Spleen (tissue), 11 donors: ENCODE results near the gene CFAP43. TPM values are rescaled to one million over a fixed set of nuclear protein-coding genes. Genes with fewer than 3 reads are reported as not detected.

Experiments used
- DNase-seq: peaks from one replicate; pipeline ENCODE4 v3.0.0-alpha.2; 2020
- H3K27ac ChIP-seq, 8 donors: fragments of 200-600 bp; sonication (generic) in 7 of 8; 1 replicate in 4 of 8; 2 replicates in 4 of 8; pipeline versions ENCODE4 v1.5.0 to v1.8.0; 2016 to 2021; ENCODE audit warnings: inconsistent platforms in 4 of 8, mild to moderate bottlenecking in 4 of 8, moderate library complexity in 1 of 8
- H3K27me3 ChIP-seq, 7 donors: fragments of 200-600 bp; sonication (generic) in 6 of 7; replicated peaks in 1 of 7; 1 replicate in 4 of 7; 2 replicates in 3 of 7; pipeline versions ENCODE4 v1.5.0 to v1.8.0; 2016 to 2021; ENCODE audit warnings: inconsistent platforms in 3 of 7, mild to moderate bottlenecking in 1 of 7
- H3K36me3 ChIP-seq, 6 donors: fragments of 200-600 bp; sonication (generic) in 5 of 6; 1 replicate in 4 of 6; 2 replicates in 2 of 6; pipeline versions ENCODE4 v1.5.0 to v1.8.0; 2016 to 2021; ENCODE audit warnings: inconsistent platforms in 2 of 6
- H3K4me1 ChIP-seq, 6 donors: fragments of 200-600 bp; sonication (generic) in 5 of 6; 1 replicate in 3 of 6; 2 replicates in 3 of 6; pipeline versions ENCODE4 v1.5.0 to v1.8.0; 2016 to 2021; ENCODE audit warnings: inconsistent platforms in 3 of 6
- H3K4me3 ChIP-seq, 8 donors: fragments of 200-600 bp; sonication (generic) in 7 of 8; 1 replicate in 4 of 8; 2 replicates in 4 of 8; pipeline versions ENCODE4 v1.5.0 to v1.8.0; 2016 to 2021; ENCODE audit warnings: inconsistent platforms in 4 of 8, mild to moderate bottlenecking in 4 of 8, moderate library complexity in 2 of 8
- H3K9me3 ChIP-seq, 8 donors: fragments of 200-600 bp; sonication (generic) in 7 of 8; 1 replicate in 4 of 8; 2 replicates in 4 of 8; pipeline versions ENCODE4 v1.5.0 to v1.8.0; 2016 to 2021; ENCODE audit warnings: inconsistent platforms in 4 of 8
- POLR2A ChIP-seq, 3 donors: fragments of 450-650 bp; IDR thresholded peaks; one replicate each; pipeline ENCODE4 v1.5.1; 2017; ENCODE audit warnings: antibody characterized with exemption in 3 of 3, mild to moderate bottlenecking in 1 of 3
- POLR2AphosphoS5 ChIP-seq, 3 donors: sonication (generic); formaldehyde crosslinking; IDR thresholded peaks; one replicate each; pipeline ENCODE4 v1.5.1; 2017; ENCODE audit warnings: antibody characterized with exemption in 3 of 3
- WGBS, 5 donors: extraction: QIAGEN DNeasy Blood & Tissue Kit in 3 of 5; methylation state at CpG; one replicate each; pipeline versions ENCODE4 v1.1.5 to v1.1.7; 2013 to 2018; 5-methylcytosine and 5-hydroxymethylcytosine counted together
- intact Hi-C: fragments of 100-400 bp; cut with DNase I; formaldehyde crosslinking; loops from one replicate; pipeline ENCODE4 v1.15.0; 2023; ENCODE audit warnings: low total_unique reads
- polyA plus RNA-seq, 3 donors: library from polyadenylated mRNA; stranded (reverse); fragments of 200-250 nt; gene quantifications; one replicate each; pipeline ENCODE4 v1.2.1, GENCODE V29; 2013
- total RNA-seq, 7 donors: library from RNA; depleted of rRNA in 3 of 7; stranded (reverse); fragments of >200 nt in 3 of 7; fragmentation: NEBNext Ultra II Directional in 4 of 7; extraction: Animal tissue kit (Norgen Biotek cat#: 25700) in 4 of 7; gene quantifications; one replicate each; pipeline versions ENCODE4 v1.1.0 to v1.2.1, GENCODE V29; 2016 to 2021
- TF ChIP-seq, protein P1 (sequence below), 11 experiments: fragments of 200-600 bp in 7 of 11; fragments of 450-650 bp in 4 of 11; sonication (generic) in 4 of 11; IDR thresholded peaks in 8 of 11; conservative IDR thresholded peaks in 3 of 11; 1 replicate in 7 of 11; 2 replicates in 4 of 11; pipeline versions ENCODE4 v1.4.0 to v1.8.0; 2016 to 2021; ENCODE audit warnings: antibody characterized with exemption in 11 of 11, inconsistent platforms in 4 of 11, mild to moderate bottlenecking in 1 of 11
- donor health status: healthy with polysubstance abuse.
- donor health status: DM: no; HTN: no; CAD: no; lungs with moderate emphysema.
- donor health status: DM: no; HTN: no; CAD: no.
- donor health status: Bipolar disorder and iron deficiency.
- donor health status: healthy.
- donor health status: DM: no; HTN: no; CAD: no.
- donor health status: DM: yes; HTN: yes; CAD: no.

Gene CFAP43
- total and polyA plus RNA-seq, 10 donors: 0.13 to 1.1 (median 0.25) TPM; not detected in 1

DNA sequence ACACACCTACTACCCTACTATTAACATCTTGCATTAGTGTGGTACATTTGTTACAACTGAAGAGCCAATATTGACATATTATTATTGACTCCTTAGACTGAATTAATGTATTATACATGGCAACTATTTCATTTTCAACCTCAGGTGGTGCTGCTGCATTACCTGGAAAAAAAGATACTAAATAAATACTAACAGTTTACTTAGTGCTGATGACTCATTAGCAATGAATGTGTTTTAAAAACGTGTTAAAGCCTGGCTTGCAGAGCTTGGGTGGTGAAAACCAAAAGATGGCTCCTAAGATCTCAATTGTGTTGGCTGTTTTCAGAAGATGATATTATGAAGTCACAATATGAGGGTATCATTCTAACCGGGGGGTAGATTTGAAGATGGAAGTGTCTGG is 34.8 kb downstream of the CFAP43 start:
- H3K36me3 ChIP-seq: no peaks in the 10 kb centered on the region
- H3K4me1 ChIP-seq: no peaks in the 10 kb centered on the region
- WGBS, 5 donors: 69 to 80% (median 76%) methylated on average over 2 of the region's 2 CpGs
- no peak for TF ChIP-seq POLR2A (IDR thresholded peaks at IDR 0.05)
- TF ChIP-seq, protein P1, sequence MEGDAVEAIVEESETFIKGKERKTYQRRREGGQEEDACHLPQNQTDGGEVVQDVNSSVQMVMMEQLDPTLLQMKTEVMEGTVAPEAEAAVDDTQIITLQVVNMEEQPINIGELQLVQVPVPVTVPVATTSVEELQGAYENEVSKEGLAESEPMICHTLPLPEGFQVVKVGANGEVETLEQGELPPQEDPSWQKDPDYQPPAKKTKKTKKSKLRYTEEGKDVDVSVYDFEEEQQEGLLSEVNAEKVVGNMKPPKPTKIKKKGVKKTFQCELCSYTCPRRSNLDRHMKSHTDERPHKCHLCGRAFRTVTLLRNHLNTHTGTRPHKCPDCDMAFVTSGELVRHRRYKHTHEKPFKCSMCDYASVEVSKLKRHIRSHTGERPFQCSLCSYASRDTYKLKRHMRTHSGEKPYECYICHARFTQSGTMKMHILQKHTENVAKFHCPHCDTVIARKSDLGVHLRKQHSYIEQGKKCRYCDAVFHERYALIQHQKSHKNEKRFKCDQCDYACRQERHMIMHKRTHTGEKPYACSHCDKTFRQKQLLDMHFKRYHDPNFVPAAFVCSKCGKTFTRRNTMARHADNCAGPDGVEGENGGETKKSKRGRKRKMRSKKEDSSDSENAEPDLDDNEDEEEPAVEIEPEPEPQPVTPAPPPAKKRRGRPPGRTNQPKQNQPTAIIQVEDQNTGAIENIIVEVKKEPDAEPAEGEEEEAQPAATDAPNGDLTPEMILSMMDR (IDR thresholded peaks at IDR 0.05 in 8 of 11, conservative IDR thresholded peaks at IDR 0.05 in 3 of 11): no peak
- no peak for TF ChIP-seq POLR2AphosphoS5 (IDR thresholded peaks at IDR 0.05)
- no peak overlapping the region for H3K27ac ChIP-seq
- intact Hi-C loops: no loop called here
- no peak for DNase-seq
- no peaks in the 10 kb centered on the region for H3K9me3 ChIP-seq
- H3K27me3 ChIP-seq: no peaks in the 10 kb centered on the region
- no peak overlapping the region for H3K4me3 ChIP-seq

DNA sequence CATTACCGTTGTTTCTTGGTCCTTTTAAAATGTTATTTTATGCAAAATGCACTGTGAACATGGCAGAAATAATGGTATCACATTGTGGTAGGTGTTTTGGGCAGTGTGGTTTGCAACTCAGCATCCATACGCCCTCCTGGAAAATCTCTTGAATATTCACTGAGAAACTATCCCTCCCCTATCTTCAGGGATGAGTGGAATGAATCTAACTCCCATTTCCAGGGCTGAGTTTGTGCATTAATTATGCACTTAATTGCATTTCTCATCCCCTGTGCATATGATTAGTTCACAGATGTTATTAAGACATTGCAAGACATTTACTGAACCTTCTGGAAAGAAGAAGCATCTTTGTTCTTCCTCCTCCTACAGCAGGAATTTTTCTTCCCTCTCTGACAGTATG is 36.5 kb downstream of the CFAP43 start:
- no peaks in the 10 kb centered on the region for H3K36me3 ChIP-seq
- no peak for DNase-seq
- no peak overlapping the region for H3K4me3 ChIP-seq
- H3K27me3 ChIP-seq: no peaks in the 10 kb centered on the region
- intact Hi-C loops: no loop called here
- WGBS, 5 donors: 75 to 88% (median 80%) methylated on average over 2 of the region's 2 CpGs
- no peaks in the 10 kb centered on the region for H3K9me3 ChIP-seq
- H3K4me1 ChIP-seq: no peaks in the 10 kb centered on the region
- no peak overlapping the region for H3K27ac ChIP-seq
- TF ChIP-seq POLR2A (IDR thresholded peaks at IDR 0.05) (no peak), POLR2AphosphoS5 (IDR thresholded peaks at IDR 0.05) (no peak)
- TF ChIP-seq, protein P1 (IDR thresholded peaks at IDR 0.05 in 8 of 11, conservative IDR thresholded peaks at IDR 0.05 in 3 of 11): no peak

DNA sequence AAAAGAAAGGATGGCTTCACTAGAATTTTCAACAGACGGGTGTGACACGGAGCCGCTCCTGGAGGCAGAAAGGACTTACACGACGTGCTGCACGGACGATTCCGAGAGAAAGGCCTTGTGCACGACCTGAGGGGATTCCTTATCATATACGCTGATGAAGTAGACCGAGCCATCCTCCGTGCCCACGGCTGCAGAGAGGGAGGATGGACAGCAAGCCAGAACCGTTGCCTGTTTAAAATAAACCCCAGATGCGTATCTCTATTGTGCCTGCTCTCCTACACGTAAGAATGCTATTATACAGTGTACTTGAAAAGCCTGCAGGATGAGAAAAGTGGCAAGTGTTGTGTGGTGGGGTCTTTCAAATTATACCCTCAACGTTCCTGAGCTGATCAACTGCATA is 38.4 kb downstream of the CFAP43 start:
- no peak for DNase-seq
- intact Hi-C loops: no loop called here
- Histone ChIP-seq H3K4me1 (no peaks in the 10 kb centered on the region), H3K9me3 (no peaks in the 10 kb centered on the region), H3K27me3 (no peaks in the 10 kb centered on the region), H3K36me3 (no peaks in the 10 kb centered on the region), H3K4me3 (no peak overlapping the region), H3K27ac (no peak overlapping the region)
- 80 to 88% (median 85%) methylated on average over 17 of the region's 17 CpGs for WGBS, 5 donors
- TF ChIP-seq, protein P1 (IDR thresholded peaks at IDR 0.05 in 8 of 11, conservative IDR thresholded peaks at IDR 0.05 in 3 of 11): no peak
- TF ChIP-seq POLR2A (IDR thresholded peaks at IDR 0.05): no peak
- no peak for TF ChIP-seq POLR2AphosphoS5 (IDR thresholded peaks at IDR 0.05)

DNA sequence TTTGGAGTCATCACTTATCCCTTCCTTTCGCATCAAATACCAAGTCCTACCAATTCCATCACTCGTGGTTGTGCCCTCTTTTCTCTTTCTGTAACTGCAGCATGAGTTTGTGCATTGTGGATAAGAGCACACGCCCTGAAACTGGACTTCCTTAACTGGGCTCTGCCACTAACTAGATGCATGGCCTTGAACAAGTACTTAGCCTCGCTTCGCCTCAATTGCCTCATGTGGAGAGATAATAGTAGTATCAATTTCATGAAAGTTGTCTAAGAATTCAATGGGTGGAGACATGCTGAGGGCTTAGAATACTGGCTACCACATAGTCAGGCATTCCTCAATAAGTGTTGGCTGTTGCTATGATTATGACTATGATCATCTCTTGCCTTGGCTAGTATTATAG is 41.5 kb downstream of the CFAP43 start:
- no peak for DNase-seq

More for the DNA sequence above, 41.5 kb downstream of the CFAP43 start:
- no peaks in the 10 kb centered on the region for H3K9me3 ChIP-seq
- TF ChIP-seq POLR2AphosphoS5 (IDR thresholded peaks at IDR 0.05): no peak
- TF ChIP-seq POLR2A (IDR thresholded peaks at IDR 0.05): no peak
- TF ChIP-seq, protein P1 (IDR thresholded peaks at IDR 0.05 in 8 of 11, conservative IDR thresholded peaks at IDR 0.05 in 3 of 11): no peak
- H3K36me3 ChIP-seq: no peaks in the 10 kb centered on the region
- WGBS, 5 donors: 65 to 90% (median 80%) methylated on average over 5 of the region's 5 CpGs
- H3K27ac ChIP-seq: no peak overlapping the region
- H3K4me1 ChIP-seq: no peaks in the 10 kb centered on the region
- no peak overlapping the region for H3K4me3 ChIP-seq
- intact Hi-C loops: no loop called here
- no peaks in the 10 kb centered on the region for H3K27me3 ChIP-seq
